Endothelial cell (in vitro differentiated cells): ENCODE data around the gene TBC1D19. TPM values are rescaled to one million over a fixed set of nuclear protein-coding genes. Genes with fewer than 3 reads are reported as not detected.

Experiments used
- DNase-seq: peaks from one replicate; pipeline ENCODE4 v3.0.0; 2021; ENCODE audit warnings: low spot score
- H3K27ac Mint-ChIP-seq: one replicate; pipeline ENCODE4 v1.8.0; 2021; ENCODE audit warnings: mixed read lengths, inconsistent platforms; ENCODE audit not compliant: unreplicated experiment
- H3K27me3 Mint-ChIP-seq: one replicate; pipeline ENCODE4 v1.8.0; 2021; ENCODE audit warnings: mild to moderate bottlenecking, moderate library complexity, mixed read lengths, inconsistent platforms; ENCODE audit not compliant: unreplicated experiment
- H3K36me3 Mint-ChIP-seq: one replicate; pipeline ENCODE4 v1.8.0; 2021; ENCODE audit warnings: mild to moderate bottlenecking, low read depth, mixed read lengths, inconsistent platforms; ENCODE audit not compliant: unreplicated experiment
- H3K4me1 Mint-ChIP-seq: one replicate; pipeline ENCODE4 v1.8.0; 2021; ENCODE audit warnings: mild to moderate bottlenecking, mixed read lengths, inconsistent platforms; ENCODE audit not compliant: unreplicated experiment
- H3K4me3 Mint-ChIP-seq: one replicate; pipeline ENCODE4 v1.8.0; 2021; ENCODE audit warnings: mild to moderate bottlenecking, mixed read lengths, inconsistent platforms; ENCODE audit not compliant: unreplicated experiment
- H3K9me3 Mint-ChIP-seq: one replicate; pipeline ENCODE4 v1.8.0; 2021; ENCODE audit warnings: mixed read lengths, inconsistent platforms; ENCODE audit not compliant: unreplicated experiment
- CTCF ChIP-seq: fragments of 200-600 bp; sonication (generic); IDR thresholded peaks from one replicate; pipeline ENCODE4 v1.5.0; 2021; ENCODE audit warnings: antibody characterized with exemption; ENCODE audit not compliant: unreplicated experiment
- total RNA-seq: library from RNA; stranded (reverse); fragmentation: NEBNext Ultra II Directional; extraction: Animal tissue kit (Norgen Biotek cat#: 25700); gene quantifications from one replicate; pipeline ENCODE4 v1.2.1, GENCODE V29; 2021; ENCODE audit not compliant: unreplicated experiment

TBC1D19 gene
- total RNA-seq, 1 donor from 2014 or later, result 5.2 TPM

- H3K27ac Mint-ChIP-seq, result no peak overlapping the region
These were observed 182.3 kb downstream of the TBC1D19 start for GRCh38 chr4:26766141-26766540.

GRCh38 chr4:26772096-26772873 is 188.4 kb downstream of the TBC1D19 start:
- no peaks in the 10 kb centered on the region for H3K4me1 Mint-ChIP-seq
- H3K4me3 Mint-ChIP-seq, result no peak overlapping the region
- no peak overlapping the region for H3K27ac Mint-ChIP-seq
- H3K27me3 Mint-ChIP-seq, result no peaks in the 10 kb centered on the region
- DNase-seq, result no peak
- TF ChIP-seq CTCF, result no peak
- H3K36me3 Mint-ChIP-seq, result no peaks in the 10 kb centered on the region
- H3K9me3 Mint-ChIP-seq, result no peaks in the 10 kb centered on the region

More at GRCh38 chr4:26766141-26766540, 182.3 kb downstream of the TBC1D19 start:
- Mint-ChIP-seq H3K27me3 (no peaks in the 10 kb centered on the region), H3K36me3 (no peaks in the 10 kb centered on the region), H3K9me3 (no peaks in the 10 kb centered on the region), H3K4me3 (no peak overlapping the region), H3K4me1 (no peaks in the 10 kb centered on the region)
- no peak for DNase-seq
- TF ChIP-seq CTCF, result no peak

- Mint-ChIP-seq H3K36me3 (no peaks in the 10 kb centered on the region), H3K27me3 (no peaks in the 10 kb centered on the region), H3K4me1 (no peaks in the 10 kb centered on the region), H3K4me3 (no peak overlapping the region), H3K9me3 (no peaks in the 10 kb centered on the region), H3K27ac (no peak overlapping the region)
- TF ChIP-seq CTCF, result no peak
- no peak for DNase-seq
These were observed 195.3 kb downstream of the TBC1D19 start for GRCh38 chr4:26779224-26779623.

- no peaks in the 10 kb centered on the region for H3K27me3 Mint-ChIP-seq
- no peaks in the 10 kb centered on the region for H3K4me1 Mint-ChIP-seq
- H3K9me3 Mint-ChIP-seq, result no peaks in the 10 kb centered on the region
- H3K4me3 Mint-ChIP-seq, result no peak overlapping the region
- DNase-seq, result no peak
- no peak for TF ChIP-seq CTCF
- no peaks in the 10 kb centered on the region for H3K36me3 Mint-ChIP-seq
- H3K27ac Mint-ChIP-seq, result no peak overlapping the region
These were observed 195.8 kb downstream of the TBC1D19 start for GRCh38 chr4:26779674-26780073.

- Mint-ChIP-seq H3K9me3 (no peaks in the 10 kb centered on the region), H3K36me3 (no peaks in the 10 kb centered on the region), H3K4me1 (peaks cover 4% of the 10 kb centered on the region), H3K27me3 (no peaks in the 10 kb centered on the region), H3K4me3 (no peak overlapping the region), H3K27ac (no peak overlapping the region)
- no peak for DNase-seq
- TF ChIP-seq CTCF, result no peak
These were observed 196.7 kb downstream of the TBC1D19 start for GRCh38 chr4:26780539-26780938.
